ENCODE results near the gene MED12.
"Not testable (repeated sequence)": the region's sequence is repeated elsewhere in the genome, so short reads cannot be mapped to it uniquely, and the experiment has no call there.

DNA sequence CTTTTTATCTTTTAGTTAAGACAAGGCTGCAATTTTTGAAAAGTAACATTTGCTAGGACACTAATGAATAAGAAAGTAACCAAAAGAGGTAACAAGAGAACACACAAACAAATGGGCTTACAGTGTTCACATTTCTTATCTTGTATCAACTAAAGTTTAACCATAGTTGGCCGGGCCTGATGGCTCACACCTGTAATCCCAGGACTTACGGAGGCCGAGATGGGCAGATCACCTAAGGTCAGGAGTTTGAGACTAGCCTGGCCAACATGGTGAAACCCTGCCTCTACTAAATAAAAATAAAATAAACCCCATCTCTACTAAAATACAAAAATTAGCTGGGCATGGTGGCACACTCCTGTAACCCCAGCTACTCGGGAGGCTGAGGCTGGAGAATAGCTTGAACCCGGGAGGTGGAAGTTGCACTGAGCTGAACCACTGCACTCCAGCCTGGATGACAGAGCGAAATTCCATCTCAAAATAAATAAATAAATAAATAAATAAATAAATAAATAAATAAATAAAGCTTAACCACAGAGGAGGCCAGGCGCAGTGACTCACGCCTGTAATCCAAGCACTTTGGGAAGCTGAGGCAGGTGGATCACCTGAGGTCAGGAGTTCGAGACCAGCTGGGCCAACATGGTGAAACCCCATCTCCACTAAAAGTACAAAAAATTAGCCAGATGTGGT lies 62.3 kb downstream of the MED12 start:
- TF ChIP-seq EZH2 (optimal IDR thresholded peaks at IDR 0.05; ENCODE audit: low read depth, low read length); EZH2phosphoT487 (IDR thresholded peaks at IDR 0.05; ENCODE audit: low read length): not testable (repeated sequence)
- TF ChIP-seq, protein P1, sequence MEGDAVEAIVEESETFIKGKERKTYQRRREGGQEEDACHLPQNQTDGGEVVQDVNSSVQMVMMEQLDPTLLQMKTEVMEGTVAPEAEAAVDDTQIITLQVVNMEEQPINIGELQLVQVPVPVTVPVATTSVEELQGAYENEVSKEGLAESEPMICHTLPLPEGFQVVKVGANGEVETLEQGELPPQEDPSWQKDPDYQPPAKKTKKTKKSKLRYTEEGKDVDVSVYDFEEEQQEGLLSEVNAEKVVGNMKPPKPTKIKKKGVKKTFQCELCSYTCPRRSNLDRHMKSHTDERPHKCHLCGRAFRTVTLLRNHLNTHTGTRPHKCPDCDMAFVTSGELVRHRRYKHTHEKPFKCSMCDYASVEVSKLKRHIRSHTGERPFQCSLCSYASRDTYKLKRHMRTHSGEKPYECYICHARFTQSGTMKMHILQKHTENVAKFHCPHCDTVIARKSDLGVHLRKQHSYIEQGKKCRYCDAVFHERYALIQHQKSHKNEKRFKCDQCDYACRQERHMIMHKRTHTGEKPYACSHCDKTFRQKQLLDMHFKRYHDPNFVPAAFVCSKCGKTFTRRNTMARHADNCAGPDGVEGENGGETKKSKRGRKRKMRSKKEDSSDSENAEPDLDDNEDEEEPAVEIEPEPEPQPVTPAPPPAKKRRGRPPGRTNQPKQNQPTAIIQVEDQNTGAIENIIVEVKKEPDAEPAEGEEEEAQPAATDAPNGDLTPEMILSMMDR (IDR thresholded peaks at IDR 0.05; ENCODE audit: low read length), result not testable (repeated sequence)
